ENCODE results near the gene FLVCR2. TPM values are rescaled to one million over a fixed set of nuclear protein-coding genes. Genes with fewer than 3 reads are reported as not detected.

Gene FLVCR2
- total and polyA plus RNA-seq, 2 donors (not counting 1 experiment from before 2014, with no cell fraction given): 0.31 to 1.6 TPM

DNA sequence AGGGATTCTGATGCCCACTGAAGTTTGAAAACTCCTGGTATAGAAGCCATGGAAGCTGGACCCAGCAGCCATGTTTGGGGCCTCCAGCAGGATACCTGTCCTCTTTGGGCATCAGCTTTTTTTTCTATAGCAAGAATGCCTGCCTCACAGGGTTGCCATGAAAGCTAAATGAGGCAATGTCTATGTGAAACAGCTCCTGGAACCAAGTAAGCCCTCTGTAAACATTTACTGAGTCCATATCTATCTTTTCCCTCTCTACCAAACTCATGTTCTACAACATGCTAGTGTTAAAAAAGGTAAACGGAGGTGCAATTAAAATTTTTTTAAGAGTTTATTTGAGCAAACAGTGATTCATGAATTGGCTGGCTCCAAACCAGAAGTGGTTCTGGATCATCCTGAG, 28.6 kb downstream of the FLVCR2 start:
- Mint-ChIP-seq H3K9me3 (ENCODE audit: insufficient read depth) (no peaks in the 10 kb centered on the region), H3K4me1 (no peaks in the 10 kb centered on the region), H3K27me3 (peaks cover 6% of the 10 kb centered on the region), H3K4me3 (no peak overlapping the region), H3K27ac (no peak overlapping the region)
- TF ChIP-seq EZH2 (IDR thresholded peaks at IDR 0.05; ENCODE audit: borderline replicate concordance, insufficient read depth, low read depth, low read length, poor library complexity, severe bottlenecking) (no peak), CTCF (IDR thresholded peaks at IDR 0.05) (no peak)
- Histone ChIP-seq H3K79me2 (ENCODE audit: control insufficient read depth, insufficient read depth, low read length) (no peaks in the 10 kb centered on the region), H3K36me3 (replicated peaks in 1 of 2; ENCODE audit: control extremely low read depth in 1 of 2, control insufficient read depth in 1 of 2, extremely low read depth in 1 of 2, insufficient read depth in 2 of 2, low read length in 1 of 2) (no peaks in the 10 kb centered on the region), H3K27ac (ENCODE audit: low read length in 2 of 2) (no peak overlapping the region), H4K20me1 (ENCODE audit: control insufficient read depth, insufficient read depth, low read length, poor library complexity, severe bottlenecking) (no peaks in the 10 kb centered on the region), H3K4me3 (ENCODE audit: control extremely low read depth in 1 of 5, extremely low read depth in 1 of 5, insufficient read depth in 1 of 5, low read depth in 2 of 5, low read length in 4 of 5) (no peak overlapping the region), H2AFZ (ENCODE audit: insufficient read depth, low read depth, low read length, poor library complexity, severe bottlenecking) (no peak overlapping the region), H3K9me3 (ENCODE audit: control extremely low read depth in 1 of 3, control insufficient read depth in 2 of 3, insufficient read depth in 1 of 3, low read length in 2 of 3) (peaks cover 0 to 10% (median 9%) of the 10 kb centered on the region in 3 donors), H3K27me3 (replicated peaks in 1 of 4; ENCODE audit: control extremely low read depth in 1 of 4, control insufficient read depth in 3 of 4, insufficient read depth in 4 of 4, low read length in 3 of 4) (peaks cover 0 to 13% (median 0%) of the 10 kb centered on the region in 4 experiments), H3K4me2 (replicated peaks; ENCODE audit: low read depth, low read length, poor library complexity, severe bottlenecking) (no peak overlapping the region), H3K4me1 (ENCODE audit: control insufficient read depth in 2 of 2, insufficient read depth in 2 of 2, low read length in 2 of 2) (no peaks in the 10 kb centered on the region), H3K9ac (ENCODE audit: low read length) (no peak overlapping the region)
- ATAC-seq (ENCODE audit: low read depth): no peak
- CTCF ChIA-PET: no interaction called here
- POLR2A ChIA-PET: no interaction called here
- no CpG with 5 or more reads among the region's 1 CpG for WGBS (ENCODE audit: insufficient coverage)
- no peak for DNase-seq
- intact Hi-C loops (cut with micrococcal nuclease): no loop called here

GRCh38 chr14:75607842-75608640, 29.6 kb downstream of the FLVCR2 start:
- Histone ChIP-seq H3K4me2 (replicated peaks; ENCODE audit: low read depth, low read length, poor library complexity, severe bottlenecking) (no peak overlapping the region), H3K4me1 (ENCODE audit: control insufficient read depth in 2 of 2, insufficient read depth in 2 of 2, low read length in 2 of 2) (no peaks in the 10 kb centered on the region), H4K20me1 (ENCODE audit: control insufficient read depth, insufficient read depth, low read length, poor library complexity, severe bottlenecking) (no peaks in the 10 kb centered on the region), H3K9ac (ENCODE audit: low read length) (no peak overlapping the region), H3K79me2 (ENCODE audit: control insufficient read depth, insufficient read depth, low read length) (no peaks in the 10 kb centered on the region), H3K27ac (ENCODE audit: low read length in 2 of 2) (no peak overlapping the region), H2AFZ (ENCODE audit: insufficient read depth, low read depth, low read length, poor library complexity, severe bottlenecking) (no peak overlapping the region), H3K27me3 (replicated peaks in 1 of 4; ENCODE audit: control extremely low read depth in 1 of 4, control insufficient read depth in 3 of 4, insufficient read depth in 4 of 4, low read length in 3 of 4) (peaks cover 0 to 13% (median 0%) of the 10 kb centered on the region in 4 experiments), H3K4me3 (ENCODE audit: control extremely low read depth in 1 of 5, extremely low read depth in 1 of 5, insufficient read depth in 1 of 5, low read depth in 2 of 5, low read length in 4 of 5) (no peak overlapping the region), H3K9me3 (ENCODE audit: control extremely low read depth in 1 of 3, control insufficient read depth in 2 of 3, insufficient read depth in 1 of 3, low read length in 2 of 3) (peaks cover 2 to 10% (median 9%) of the 10 kb centered on the region in 3 donors), H3K36me3 (replicated peaks in 1 of 2; ENCODE audit: control extremely low read depth in 1 of 2, control insufficient read depth in 1 of 2, extremely low read depth in 1 of 2, insufficient read depth in 2 of 2, low read length in 1 of 2) (no peaks in the 10 kb centered on the region)
- Mint-ChIP-seq H3K27me3 (peaks cover 6% of the 10 kb centered on the region), H3K27ac (no peak overlapping the region), H3K4me3 (no peak overlapping the region), H3K4me1 (no peaks in the 10 kb centered on the region), H3K9me3 (ENCODE audit: insufficient read depth) (no peaks in the 10 kb centered on the region)
- WGBS (ENCODE audit: insufficient coverage): 96% methylated on average over 8 of the region's 12 CpGs
- intact Hi-C loops (cut with micrococcal nuclease): no loop called here
- DNase-seq (no peak), ATAC-seq (ENCODE audit: low read depth) (no peak)
- TF ChIP-seq EZH2 (IDR thresholded peaks at IDR 0.05; ENCODE audit: borderline replicate concordance, insufficient read depth, low read depth, low read length, poor library complexity, severe bottlenecking) (no peak), CTCF (IDR thresholded peaks at IDR 0.05) (no peak)
- ChIA-PET CTCF (no interaction called here), POLR2A (no interaction called here)
